ENCODE results near the gene C11orf65.
A peak's percentile ranks its signal among the peaks of the same experiment; 100 is the strongest.

The C11orf65 gene

DNA sequence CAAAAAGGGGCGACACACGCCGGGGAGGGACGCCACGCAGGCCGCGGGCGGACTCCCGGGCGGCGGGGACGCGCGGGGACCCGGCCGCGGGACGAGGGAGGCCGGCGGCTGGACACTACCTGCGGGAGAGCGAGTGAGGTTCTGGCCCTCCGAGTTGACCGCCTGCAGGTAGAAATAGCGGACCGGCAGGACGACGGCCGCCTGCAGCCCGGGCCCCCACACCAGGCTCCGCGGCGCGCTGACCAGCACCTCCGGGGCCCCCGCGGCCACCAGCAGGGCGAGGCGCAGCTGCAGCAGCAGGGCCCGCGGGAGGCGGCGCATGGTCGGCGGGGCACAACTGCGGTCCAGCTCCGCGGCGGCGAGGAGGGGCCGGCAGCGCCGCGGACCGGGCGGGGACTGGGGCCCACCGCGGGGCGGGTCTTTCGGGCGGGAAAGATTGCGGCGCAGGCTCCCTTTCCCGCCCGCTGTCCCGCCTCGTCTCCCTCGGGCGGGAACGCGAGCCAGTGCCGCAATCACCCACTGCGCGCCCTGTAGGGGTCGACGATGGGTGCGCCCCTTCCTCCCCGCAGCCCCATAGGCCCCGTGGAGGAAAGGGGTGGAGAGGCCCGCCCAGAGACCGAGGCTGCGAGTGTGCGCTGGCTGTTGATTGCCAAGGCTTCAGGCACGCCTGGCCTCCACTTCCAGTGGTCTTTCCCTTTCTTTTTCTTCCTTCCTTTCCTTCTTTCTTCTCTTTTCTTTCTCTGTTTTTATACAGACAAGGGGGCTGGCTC, 30.9 kb upstream of the C11orf65 start, which contains the start of gene POGLUT3:
POGLUT3 (minus strand) TSS at position 339 of the 770 bp plus-strand sequence; CDS start at position 321, 18 bp downstream.
- Histone ChIP-seq H3K9me3 (no peaks in the 10 kb centered on the region), H3K9ac (peak within 1 kb of the TSS; percentile 83), H3K36me3 (no peaks in the 10 kb centered on the region), H4K20me1 (no peaks in the 10 kb centered on the region), H3K4me1 (peaks cover 22% of the 10 kb centered on the region; the same call in 1 of the 2 replicates), H3K4me3 (peak within 1 kb of the TSS; percentile 80), H3K27ac (peak within 1 kb of the TSS; percentile 84), H3K4me2 (peak within 1 kb of the TSS; percentile 96), H3K27me3 (peaks cover 35% of the 10 kb centered on the region)
- TF ChIP-seq Cebpa-rat (IDR thresholded peaks at IDR 0.05): no peak

DNA sequence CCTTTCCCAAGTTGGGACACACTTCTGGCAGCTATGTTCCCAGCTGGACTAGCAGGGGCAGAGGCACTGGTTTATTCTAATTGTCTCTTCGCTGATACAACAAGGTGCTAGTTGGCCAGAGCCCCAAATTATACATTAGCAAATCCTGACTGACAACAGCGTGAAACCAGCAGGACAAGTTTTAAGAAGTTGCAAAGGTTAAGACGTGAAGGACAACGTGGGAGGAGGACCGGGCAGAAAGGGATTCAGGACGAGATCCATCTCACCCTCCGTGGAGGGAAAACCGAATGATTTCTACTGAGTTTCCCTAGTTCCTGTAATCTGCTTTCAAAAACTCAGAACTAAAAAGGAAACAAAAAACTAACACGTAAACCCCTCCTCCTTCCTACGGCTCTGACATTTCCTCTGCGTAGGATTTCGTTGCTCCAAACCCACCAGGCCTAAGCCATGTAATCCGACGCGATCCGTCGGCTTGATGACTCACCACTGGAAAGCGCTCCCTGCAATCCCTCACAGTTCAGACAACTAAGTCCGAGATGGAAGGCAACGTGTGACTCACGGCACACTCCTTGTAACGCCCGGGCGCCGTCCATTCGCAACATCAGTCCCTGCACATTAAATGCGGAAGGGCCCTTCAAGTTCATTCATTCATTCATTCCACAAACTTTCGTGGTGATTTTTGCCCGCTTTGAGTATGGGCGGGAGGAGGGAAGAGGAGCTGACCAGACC, 30.2 kb upstream of the C11orf65 start:
- Histone ChIP-seq H3K27me3 (peaks cover 35% of the 10 kb centered on the region), H3K27ac (peak overlapping the region; percentile 84), H3K4me1 (peaks cover 22% of the 10 kb centered on the region; the same call in 1 of the 2 replicates), H3K4me2 (peak overlapping the region; percentile 96), H3K36me3 (no peaks in the 10 kb centered on the region), H3K9me3 (no peaks in the 10 kb centered on the region), H4K20me1 (no peaks in the 10 kb centered on the region), H3K9ac (peak overlapping the region; percentile 83), H3K4me3 (peak overlapping the region; percentile 80)
- TF ChIP-seq Cebpa-rat (IDR thresholded peaks at IDR 0.05): no peak

DNA sequence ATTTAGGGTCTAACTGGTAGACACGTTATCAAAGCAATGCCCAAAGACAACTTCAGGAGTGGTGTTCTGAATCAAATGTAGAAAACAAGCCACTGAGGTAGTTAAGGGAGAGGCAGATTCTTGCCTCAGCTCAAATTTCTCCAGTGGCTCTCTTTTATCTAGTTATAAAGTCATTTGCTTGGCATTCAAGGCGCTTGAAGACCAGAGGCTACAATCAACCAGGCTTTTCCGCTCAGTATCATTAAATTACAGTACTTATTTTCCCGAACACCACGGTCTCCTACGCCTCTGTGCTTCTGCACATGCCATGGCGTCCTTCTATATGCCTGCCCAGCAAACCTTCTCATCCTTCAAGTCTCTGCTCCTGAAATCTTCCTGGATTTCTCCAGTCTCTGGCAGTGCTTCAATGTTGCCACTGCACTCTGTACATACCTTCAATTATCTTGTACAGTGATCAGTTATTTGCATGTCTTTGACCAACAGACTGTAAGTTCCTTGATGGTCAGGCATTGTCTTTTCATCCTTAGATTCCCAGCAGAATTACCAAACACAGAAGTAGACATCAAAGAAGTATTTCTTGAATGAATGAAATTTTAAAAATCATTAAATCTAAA, 29.4 kb upstream of the C11orf65 start:
- Histone ChIP-seq H3K4me2 (peak overlapping the region; percentile 96), H3K36me3 (no peaks in the 10 kb centered on the region), H3K9ac (peak overlapping the region; percentile 83; the same call in 1 of the 2 replicates), H4K20me1 (no peaks in the 10 kb centered on the region), H3K27ac (no peak overlapping the region), H3K9me3 (no peaks in the 10 kb centered on the region), H3K27me3 (peaks cover 35% of the 10 kb centered on the region), H3K4me1 (peaks cover 22% of the 10 kb centered on the region; the same call in 1 of the 2 replicates), H3K4me3 (no peak overlapping the region)
- no peak for TF ChIP-seq Cebpa-rat (IDR thresholded peaks at IDR 0.05)

DNA sequence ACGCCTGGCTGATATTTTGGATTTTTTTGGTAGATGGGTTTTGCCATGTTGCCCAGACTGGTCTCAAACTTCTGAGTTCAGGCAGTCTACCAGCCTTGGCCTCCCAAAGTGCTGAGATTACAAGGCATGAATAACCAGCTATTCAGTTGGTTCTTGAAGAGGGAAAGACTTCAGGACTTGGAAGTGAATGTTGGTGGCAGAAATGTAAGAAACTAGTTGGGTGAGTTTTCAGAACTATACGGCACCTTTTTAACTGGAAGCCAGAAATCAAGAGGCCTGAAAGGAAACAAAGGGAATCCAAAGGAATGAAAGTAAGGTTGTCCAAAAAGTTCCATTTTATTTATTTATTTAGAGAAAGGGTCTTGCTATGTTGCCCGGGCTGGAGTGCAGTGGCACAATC, 28.0 kb upstream of the C11orf65 start:
- H3K36me3 ChIP-seq: peaks cover under 1% of the 10 kb centered on the region; the same call in 1 of the 2 replicates
- peaks cover 22% of the 10 kb centered on the region; the same call in 1 of the 2 replicates for H3K4me1 ChIP-seq
- H3K27ac ChIP-seq: no peak overlapping the region
- H3K9me3 ChIP-seq: no peaks in the 10 kb centered on the region
- H3K27me3 ChIP-seq: peaks cover 35% of the 10 kb centered on the region
- no peak overlapping the region for H3K9ac ChIP-seq
- H3K4me3 ChIP-seq: no peak overlapping the region
- H3K4me2 ChIP-seq: no peak overlapping the region
- H4K20me1 ChIP-seq: no peaks in the 10 kb centered on the region
- TF ChIP-seq Cebpa-rat (IDR thresholded peaks at IDR 0.05): no peak

DNA sequence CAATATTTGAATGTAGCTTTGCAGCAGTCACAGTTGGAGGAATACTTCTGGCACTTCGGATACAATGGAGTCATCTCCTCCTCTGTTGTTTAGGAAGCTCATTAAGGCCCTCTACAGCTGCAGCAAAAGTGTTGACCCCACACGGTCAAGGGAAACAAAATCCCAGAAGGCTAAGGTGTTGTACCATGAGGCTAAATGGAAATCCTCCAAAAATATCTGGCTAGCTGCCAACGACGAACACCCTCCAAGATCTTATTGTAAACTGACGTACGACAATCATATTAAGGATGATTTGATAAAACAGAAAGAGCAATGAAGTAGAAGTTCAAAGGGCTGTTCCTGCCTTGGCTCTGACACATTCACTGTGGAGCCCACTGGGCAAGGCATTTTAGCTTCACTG, 26.9 kb upstream of the C11orf65 start:
- Histone ChIP-seq H3K9me3 (no peaks in the 10 kb centered on the region), H3K4me1 (peaks cover 21% of the 10 kb centered on the region; the same call in 1 of the 2 replicates), H3K36me3 (peaks cover 9% of the 10 kb centered on the region; the same call in 1 of the 2 replicates)

DNA sequence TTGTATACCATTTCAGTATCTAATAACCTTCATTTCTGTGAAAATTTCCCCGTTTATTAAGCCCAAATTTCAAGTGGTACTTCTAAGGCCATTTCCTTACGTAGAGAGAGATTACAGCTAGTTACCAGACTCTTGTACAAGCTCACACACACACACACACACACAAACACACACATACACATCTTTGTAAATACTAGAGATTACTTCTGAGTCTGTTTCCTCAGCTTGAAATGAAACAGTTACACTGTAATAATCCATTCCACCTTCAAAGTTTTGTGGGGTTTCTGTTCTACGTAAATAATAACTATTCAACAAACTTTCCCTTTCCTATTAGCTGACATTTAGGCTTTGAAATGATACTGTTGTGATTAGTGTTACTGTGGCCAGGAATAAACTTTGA, 24.6 kb upstream of the C11orf65 start:
- no peaks in the 10 kb centered on the region for H4K20me1 ChIP-seq
- no peak overlapping the region for H3K4me3 ChIP-seq
- no peak for TF ChIP-seq Cebpa-rat (IDR thresholded peaks at IDR 0.05)
- no peaks in the 10 kb centered on the region for H3K4me1 ChIP-seq
- peaks cover 6% of the 10 kb centered on the region for H3K27me3 ChIP-seq
- no peak overlapping the region for H3K4me2 ChIP-seq
- no peak overlapping the region for H3K27ac ChIP-seq
- H3K9ac ChIP-seq: no peak overlapping the region
- no peaks in the 10 kb centered on the region for H3K9me3 ChIP-seq
- peaks cover 13% of the 10 kb centered on the region for H3K36me3 ChIP-seq

More for the DNA sequence above, 26.9 kb upstream of the C11orf65 start:
- TF ChIP-seq Cebpa-rat (IDR thresholded peaks at IDR 0.05): no peak
- no peak overlapping the region for H3K4me2 ChIP-seq
- no peaks in the 10 kb centered on the region for H4K20me1 ChIP-seq
- no peak overlapping the region for H3K4me3 ChIP-seq
- H3K27me3 ChIP-seq: peaks cover 29% of the 10 kb centered on the region
- H3K27ac ChIP-seq: no peak overlapping the region
- H3K9ac ChIP-seq: no peak overlapping the region

DNA sequence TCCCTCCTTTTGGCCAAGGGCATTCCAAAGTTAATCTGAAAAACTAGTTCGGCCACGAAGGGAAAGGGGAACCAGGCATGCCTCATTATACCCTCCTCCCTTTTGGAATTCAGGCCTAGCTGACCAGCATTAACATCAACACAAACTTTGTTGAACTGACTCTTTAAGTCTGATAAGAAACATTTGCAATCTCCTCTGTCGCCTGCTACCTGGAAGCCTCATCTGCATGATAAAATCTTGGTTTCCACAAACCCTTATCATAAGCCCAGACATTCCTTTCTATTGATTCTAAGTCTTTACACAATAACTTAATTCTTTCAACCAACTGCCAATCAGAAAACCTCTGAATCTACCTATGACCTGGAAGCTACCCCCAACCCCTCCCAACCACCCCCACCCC, 19.5 kb upstream of the C11orf65 start:
- no peaks in the 10 kb centered on the region for H3K9me3 ChIP-seq
- H3K9ac ChIP-seq: no peak overlapping the region
- TF ChIP-seq Cebpa-rat (IDR thresholded peaks at IDR 0.05): no peak
- H3K4me2 ChIP-seq: no peak overlapping the region
- no peaks in the 10 kb centered on the region for H4K20me1 ChIP-seq
- no peak overlapping the region for H3K27ac ChIP-seq
- peaks cover 36% of the 10 kb centered on the region for H3K36me3 ChIP-seq
- no peaks in the 10 kb centered on the region for H3K27me3 ChIP-seq
- H3K4me1 ChIP-seq: no peaks in the 10 kb centered on the region
- no peak overlapping the region for H3K4me3 ChIP-seq

DNA sequence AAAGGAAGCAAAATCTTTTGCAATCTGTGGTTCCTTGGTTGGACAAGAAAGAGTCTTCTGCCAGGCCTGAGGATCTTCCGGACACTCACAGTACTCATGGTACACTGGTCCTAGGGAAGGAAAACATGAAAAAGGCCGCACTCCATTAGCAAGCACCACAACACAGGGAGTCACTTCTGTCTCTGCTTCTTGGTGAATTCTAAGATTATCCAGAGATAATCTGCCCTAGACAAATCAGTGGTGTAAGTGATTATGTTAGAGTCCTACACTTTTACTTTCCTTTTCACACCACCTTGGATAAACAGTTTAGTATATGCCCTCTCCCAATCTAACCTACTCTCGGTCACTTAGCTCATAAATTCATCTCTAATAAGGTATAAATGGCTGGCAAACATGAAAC, 19.0 kb upstream of the C11orf65 start:
- Histone ChIP-seq H3K27ac (no peak overlapping the region), H3K9ac (no peak overlapping the region), H3K9me3 (no peaks in the 10 kb centered on the region), H3K36me3 (peaks cover 37% of the 10 kb centered on the region), H3K4me2 (no peak overlapping the region), H3K27me3 (no peaks in the 10 kb centered on the region), H3K4me3 (no peak overlapping the region), H3K4me1 (no peaks in the 10 kb centered on the region), H4K20me1 (no peaks in the 10 kb centered on the region)
- no peak for TF ChIP-seq Cebpa-rat (IDR thresholded peaks at IDR 0.05)

DNA sequence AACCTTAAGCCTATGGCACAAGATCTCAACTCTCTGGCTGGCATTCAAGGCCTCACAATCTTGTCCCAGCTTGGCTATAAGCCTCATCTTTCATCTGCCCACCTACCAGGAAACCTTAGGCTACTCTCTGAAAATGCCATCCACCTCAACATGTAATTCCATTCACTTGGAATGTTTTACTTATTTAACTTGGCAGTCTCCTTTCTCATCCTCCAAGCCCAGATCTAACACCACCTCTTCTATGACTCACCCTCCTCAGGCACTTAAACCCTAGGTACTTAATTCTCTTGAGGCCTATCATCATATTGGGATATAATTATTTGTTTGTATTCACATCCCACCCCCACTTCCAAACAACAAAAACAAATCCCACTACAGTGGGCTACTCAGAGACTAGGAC, 15.8 kb upstream of the C11orf65 start:
- H4K20me1 ChIP-seq: no peaks in the 10 kb centered on the region
- H3K9ac ChIP-seq: no peak overlapping the region
- H3K9me3 ChIP-seq: no peaks in the 10 kb centered on the region
- TF ChIP-seq Cebpa-rat (IDR thresholded peaks at IDR 0.05): no peak
- no peak overlapping the region for H3K4me2 ChIP-seq
- peaks cover 26% of the 10 kb centered on the region for H3K36me3 ChIP-seq
- H3K27ac ChIP-seq: no peak overlapping the region
- H3K27me3 ChIP-seq: no peaks in the 10 kb centered on the region
- H3K4me1 ChIP-seq: no peaks in the 10 kb centered on the region
- H3K4me3 ChIP-seq: no peak overlapping the region

Measured in BLaER1 (cell line).